ENCODE measurements around the gene ZNF385C.

ZNF385C gene

GRCh38 chr17:42124256-42124655 is 26.0 kb upstream of the ZNF385C start:
- no peak for DNase-seq (ENCODE audit: low read depth in 2 of 2)

DNA sequence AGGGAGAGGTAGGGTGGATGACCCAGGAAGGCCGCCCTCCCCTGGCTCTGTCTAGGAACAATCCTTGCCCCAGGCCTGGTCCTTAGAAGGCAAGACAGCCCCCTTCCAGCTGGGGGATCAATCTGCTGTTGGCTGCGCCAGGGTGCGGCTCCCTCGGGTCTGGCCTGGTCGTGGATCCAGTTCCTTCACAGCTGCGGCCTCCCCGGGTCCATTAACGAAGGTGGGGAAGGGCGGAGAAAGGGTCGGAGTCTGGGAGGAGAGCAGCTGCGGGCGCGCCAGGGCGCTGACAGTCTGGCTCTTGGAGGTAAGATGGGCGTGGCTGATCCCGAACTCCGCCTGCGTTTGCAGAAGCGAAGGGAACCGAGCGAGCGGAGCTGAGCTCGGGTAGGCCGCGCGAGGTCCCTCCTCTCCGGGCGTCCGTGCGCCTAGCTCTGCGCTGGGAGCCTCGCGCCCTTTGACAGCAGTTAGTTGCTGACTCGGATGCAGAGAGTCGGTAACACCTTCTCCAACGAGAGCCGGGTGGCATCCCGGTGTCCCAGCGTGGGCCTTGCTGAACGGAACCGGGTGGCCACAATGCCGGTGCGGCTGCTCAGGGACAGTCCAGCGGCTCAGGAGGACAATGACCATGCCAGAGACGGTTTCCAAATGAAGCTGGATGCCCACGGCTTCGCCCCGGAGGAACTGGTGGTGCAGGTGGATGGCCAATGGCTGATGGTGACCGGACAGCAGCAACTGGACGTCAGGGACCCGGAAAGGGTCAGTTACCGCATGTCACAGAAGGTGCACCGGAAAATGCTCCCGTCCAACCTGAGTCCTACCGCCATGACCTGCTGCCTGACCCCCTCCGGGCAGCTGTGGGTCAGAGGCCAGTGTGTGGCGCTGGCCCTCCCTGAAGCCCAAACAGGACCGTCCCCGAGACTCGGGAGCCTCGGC is 24.4 kb upstream of the ZNF385C start, which contains the start of gene HSPB9:
Gene HSPB9, plus strand, starts transcription at position 434 of the 933 bp plus-strand sequence. Its CDS starts 47 bp downstream, at position 481.
- no peak for DNase-seq (ENCODE audit: low read depth in 2 of 2)

GRCh38 chr17:42120770-42121769 is 22.8 kb upstream of the ZNF385C start, which contains the start of gene KAT2A:
Gene KAT2A, minus strand, starts transcription at chr17:42121367. Its CDS starts 63 bp downstream, at chr17:42121304.
- peak; percentile 69 to 73 for DNase-seq (ENCODE audit: low read depth in 2 of 2)

DNA sequence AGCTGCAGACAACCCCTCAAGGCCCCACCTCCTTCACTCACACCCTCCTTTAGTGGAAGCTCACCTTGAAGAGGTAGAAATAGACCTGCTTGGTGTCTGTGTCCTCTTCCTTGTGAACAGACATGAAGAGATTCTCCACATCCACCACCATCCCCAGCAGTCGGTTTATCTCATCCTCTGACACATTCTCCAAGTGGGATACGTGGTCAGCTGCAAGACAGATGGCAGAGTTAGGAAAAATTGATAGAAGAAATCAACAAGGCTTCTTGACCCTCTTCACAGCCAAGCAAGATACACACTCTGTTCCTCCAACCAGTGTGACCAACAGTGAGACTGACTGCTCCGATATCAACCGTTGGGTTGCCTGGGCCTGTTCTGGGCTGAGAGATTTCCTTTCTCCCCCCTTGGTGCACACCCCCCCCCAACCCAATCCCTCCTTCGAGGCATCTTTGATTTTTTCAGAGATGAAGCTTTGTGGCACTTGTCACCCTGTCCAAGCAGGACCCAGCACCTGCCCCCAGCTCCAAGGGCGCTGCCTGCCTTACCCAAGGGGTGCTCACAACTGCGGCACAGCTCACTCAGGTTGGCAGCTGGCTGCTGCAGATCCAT is 22.0 kb upstream of the ZNF385C start:
- DNase-seq (ENCODE audit: low read depth in 2 of 2): no peak

DNA sequence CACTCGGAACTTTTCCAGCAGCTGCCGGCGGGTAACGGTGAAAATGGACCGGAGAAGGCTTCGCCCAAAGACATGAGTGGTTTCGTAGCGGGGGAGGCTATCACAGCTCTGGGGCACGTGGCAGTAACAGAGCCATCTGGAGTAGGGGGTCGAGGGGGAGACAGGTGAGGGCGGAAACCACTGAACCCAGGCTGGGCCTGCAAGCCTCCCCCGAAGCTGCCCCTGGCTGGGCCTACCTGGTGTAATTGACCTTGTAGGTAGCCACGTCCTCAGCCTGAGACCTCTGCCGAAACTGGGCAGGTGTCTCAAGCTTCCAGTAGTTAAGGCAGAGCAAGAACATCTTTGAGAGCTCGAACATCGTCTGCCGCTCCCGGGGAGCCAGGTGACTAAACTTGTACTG is 21.0 kb upstream of the ZNF385C start:
- no peak for DNase-seq (ENCODE audit: low read depth in 2 of 2)

DNA sequence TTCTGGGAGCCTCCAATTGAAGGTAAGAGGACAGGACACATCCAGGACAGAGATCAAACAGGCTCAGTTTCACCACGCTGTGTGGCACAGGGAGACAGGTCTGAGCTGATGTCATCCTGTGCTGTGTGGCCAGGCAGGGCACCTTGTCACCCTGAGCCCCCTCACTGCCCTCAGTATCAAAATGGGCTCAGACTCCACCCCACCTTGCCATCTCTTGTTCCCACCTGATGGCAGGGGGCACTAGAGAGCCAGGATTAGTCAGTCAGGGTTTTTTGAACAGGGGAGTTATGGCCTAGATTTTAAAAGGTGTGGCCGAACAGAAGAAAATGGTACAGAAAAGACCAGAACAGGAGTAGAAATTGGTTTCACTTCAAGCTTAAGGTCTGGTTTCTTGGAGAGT is 20.3 kb upstream of the ZNF385C start:
- no peak for DNase-seq (ENCODE audit: low read depth in 2 of 2)

- no peak for DNase-seq (ENCODE audit: low read depth in 2 of 2)
Measured at GRCh38 chr17:42118126-42118510, 19.8 kb upstream of the ZNF385C start.

DNA sequence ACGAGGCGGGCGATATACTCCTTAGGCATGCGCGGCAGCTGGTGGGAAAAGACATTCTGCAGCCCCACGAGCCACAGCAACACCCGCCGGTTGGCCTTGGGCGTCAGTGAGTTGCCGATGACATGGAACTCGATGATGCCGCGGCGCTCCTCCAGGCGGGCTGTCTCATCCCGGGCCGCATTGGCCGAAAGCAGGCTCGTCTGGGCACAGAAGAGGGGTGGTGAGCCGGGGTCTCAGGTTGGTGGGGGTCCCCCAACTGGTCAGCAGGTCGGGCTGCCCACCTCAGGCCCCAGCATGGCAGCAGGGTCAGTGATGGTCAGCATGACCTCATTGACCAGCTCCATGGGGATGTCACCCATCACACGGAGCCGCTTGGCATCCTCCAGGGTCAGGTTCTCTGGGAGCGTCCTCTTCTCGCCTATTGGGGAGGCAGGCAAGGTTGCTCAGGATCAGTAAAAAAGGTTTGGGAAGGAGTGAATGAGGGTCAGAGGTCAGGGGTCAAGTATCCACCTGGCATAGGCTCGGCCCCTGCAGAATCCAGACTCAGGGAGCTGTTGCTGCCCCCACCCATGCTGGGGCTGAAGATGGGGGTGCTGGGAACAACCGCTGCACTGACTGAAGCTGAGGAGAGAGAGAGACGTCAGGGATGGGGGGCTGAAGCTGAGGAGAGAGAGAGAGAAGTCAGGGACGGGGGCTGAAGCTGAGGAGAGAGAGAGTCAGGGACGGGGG is 19.3 kb upstream of the ZNF385C start:
- DNase-seq (ENCODE audit: low read depth in 2 of 2): no peak

DNA sequence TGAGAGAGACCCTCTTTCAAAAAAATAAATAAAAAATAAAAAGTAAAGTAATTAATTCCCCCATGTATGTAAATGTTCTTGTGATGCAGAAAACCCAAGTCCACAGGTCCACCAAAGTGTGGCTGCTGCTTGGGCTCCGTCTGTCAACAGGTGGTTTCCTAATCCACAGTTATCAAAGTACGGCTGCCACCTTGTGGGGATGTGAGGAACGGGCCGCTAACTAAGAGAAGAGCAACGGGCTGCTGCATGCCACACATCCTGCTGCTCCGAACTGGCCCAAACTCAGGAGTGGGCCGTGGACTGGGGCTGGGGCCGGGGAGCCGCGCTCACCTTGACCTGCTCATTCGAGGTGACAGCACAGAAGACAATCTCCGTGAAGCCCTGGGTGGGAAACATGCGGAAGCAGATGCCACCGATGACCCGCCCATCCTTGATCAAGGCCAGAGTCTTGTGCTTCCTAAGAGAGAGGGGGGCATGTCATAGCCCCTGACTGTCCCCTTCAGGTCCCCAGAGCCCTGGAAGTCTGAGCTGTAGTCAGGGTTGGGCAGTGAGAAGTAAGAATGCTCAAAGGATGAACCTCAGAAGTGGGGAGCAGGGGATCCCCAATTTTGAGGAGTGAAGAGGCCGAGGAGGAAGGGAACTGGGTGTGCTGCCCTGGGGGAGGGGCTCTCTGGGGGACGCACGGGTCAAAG is 18.6 kb upstream of the ZNF385C start:
- peak; percentile 72 to 76 for DNase-seq (ENCODE audit: low read depth in 2 of 2)

GRCh38 chr17:42114118-42114517 is 15.8 kb upstream of the ZNF385C start:
- no peak for DNase-seq (ENCODE audit: low read depth in 2 of 2)

GRCh38 chr17:42113293-42114069 is 15.2 kb upstream of the ZNF385C start:
- no peak for DNase-seq (ENCODE audit: low read depth in 2 of 2)

- peak; percentile 54 to 68 for DNase-seq (ENCODE audit: low read depth in 2 of 2)
Measured at GRCh38 chr17:42112552-42113176, 14.4 kb upstream of the ZNF385C start, which contains the start of gene DHX58. Gene DHX58, minus strand, starts transcription at chr17:42112714. Its CDS starts 822 bp downstream, at chr17:42111892.

GRCh38 chr17:42111871-42112551 is 13.7 kb upstream of the ZNF385C start:
- DNase-seq (ENCODE audit: low read depth in 2 of 2): no peak

DNA sequence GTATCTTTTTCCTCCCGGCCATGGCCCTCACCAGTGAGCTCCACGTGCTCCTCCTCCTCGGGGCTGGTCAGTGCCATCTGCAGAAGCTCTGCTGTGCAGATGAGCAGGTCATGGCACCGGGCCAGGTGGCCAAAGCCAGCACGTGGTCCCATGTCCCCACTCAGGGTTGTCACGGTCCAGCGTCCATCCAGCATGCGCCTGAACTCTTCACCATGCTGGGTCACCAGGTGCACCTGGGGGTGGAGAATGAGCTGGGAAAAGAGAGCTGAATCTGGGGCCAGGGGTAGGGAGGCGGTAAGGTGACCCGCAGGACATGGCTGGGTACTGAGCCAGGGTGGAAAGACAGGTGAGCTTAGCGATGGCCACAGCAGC is 13.0 kb upstream of the ZNF385C start:
- no peak for DNase-seq (ENCODE audit: low read depth in 2 of 2)

DNA sequence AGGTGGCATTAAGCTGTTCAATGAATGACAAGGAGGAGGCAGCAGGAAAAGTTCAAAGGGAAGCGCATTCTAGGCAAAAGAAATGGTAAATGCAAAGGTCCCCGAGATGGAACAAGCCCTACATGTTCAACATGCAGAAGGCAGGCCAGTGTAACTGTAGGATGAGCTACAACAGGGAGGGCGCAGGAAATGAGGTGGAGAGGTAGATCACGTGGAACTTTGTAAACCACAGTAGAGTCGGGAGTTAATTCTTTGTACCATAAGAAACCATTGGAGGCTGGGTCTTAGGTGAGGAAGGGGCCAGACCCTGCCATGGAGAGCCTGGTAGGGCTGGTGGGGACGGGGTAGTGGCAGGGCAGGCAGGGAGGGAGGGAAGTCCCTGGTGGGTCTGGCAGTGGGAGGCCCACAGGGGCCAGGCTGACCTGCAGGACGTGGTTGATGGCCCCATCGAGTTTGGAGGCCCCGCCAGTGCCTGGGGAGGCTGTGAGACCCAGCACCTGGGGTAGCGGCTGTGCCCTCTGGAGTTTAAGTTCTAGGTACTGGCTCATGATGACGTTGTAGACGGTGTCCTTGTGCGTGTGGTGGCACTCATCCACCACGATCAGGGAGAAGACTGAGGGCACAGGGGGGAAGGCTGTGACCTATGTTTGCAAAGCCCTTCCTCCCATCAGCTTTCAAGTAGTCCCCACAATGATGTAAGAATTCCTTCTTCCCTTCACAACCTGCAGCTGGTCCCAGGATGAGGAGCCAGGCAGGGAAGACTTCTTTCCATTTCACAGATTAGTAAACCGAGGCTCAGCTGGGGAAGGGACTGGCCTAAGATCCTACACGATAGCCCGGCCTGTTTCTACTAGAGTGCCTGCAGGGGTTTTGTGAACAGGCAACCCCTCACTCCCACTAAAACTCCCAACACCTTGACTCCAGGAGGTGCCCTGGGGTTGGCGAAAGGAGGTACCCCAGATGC is 12.3 kb upstream of the ZNF385C start:
- DNase-seq (ENCODE audit: low read depth in 2 of 2): no peak

DNA sequence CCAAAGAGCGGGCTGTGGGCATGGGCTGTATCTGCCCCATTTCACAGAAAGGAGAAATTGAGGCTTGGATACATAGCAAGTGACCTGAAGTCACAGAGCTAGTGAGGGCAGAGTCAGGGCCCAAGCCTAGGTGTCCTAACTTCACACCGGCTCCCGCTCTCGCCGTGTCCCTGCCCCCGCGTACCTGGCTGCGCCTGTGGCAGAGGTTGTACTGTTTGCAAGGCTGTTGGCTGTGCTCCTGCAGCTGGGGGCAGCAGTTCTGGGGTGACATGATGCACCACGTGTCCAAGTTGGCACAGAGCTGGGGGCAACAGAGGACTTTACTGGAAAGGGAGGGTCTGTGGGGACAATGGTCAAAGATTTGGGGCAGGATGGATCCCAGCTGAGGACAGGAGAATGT is 10.8 kb upstream of the ZNF385C start:
- no peak for DNase-seq (ENCODE audit: low read depth in 2 of 2)
